PC-9 (cell line): ENCODE data around the gene NEIL3. TPM values are rescaled to one million over a fixed set of nuclear protein-coding genes. Genes with fewer than 3 reads are reported as not detected.

Experiments used
- BruUV-seq: library from RNA; stranded (reverse); fragments of 400-500 nt; replicated peaks from 2 replicates; lab custom pipeline; 2021; lab: Mats Ljungman, UMichigan
- CTCF ChIA-PET: fragments of 300-600 bp; sonication (Branson Sonifier 250); formaldehyde crosslinking; loops from one replicate; lab custom pipeline; 2022; ENCODE audit warnings: antibody characterized with exemption; lab: Charles Lee
- POLR2A ChIA-PET: fragments of 300-600 bp; sonication (Branson Sonifier 250); formaldehyde crosslinking; loops from one replicate; lab custom pipeline; 2022; ENCODE audit warnings: antibody characterized with exemption; ENCODE audit not compliant: unreplicated experiment; lab: Charles Lee
- DNase-seq, 2 experiments: peaks; one replicate each; pipeline versions ENCODE4 v3.0.0 to v3.0.0-alpha.2; 2015 to 2022; ENCODE audit warnings: mixed read lengths in 1 of 2
- H2AFZ ChIP-seq: fragments of 200-600 bp; sonication (generic); 2 replicates; pipeline ENCODE4 v1.8.1; 2017; ENCODE audit warnings: antibody characterized with exemption
- H3F3A ChIP-seq: fragments of 200-600 bp; sonication (generic); 2 replicates; pipeline ENCODE4 v1.8.1; 2017; ENCODE audit warnings: antibody characterized with exemption, mild to moderate bottlenecking, low read depth; ENCODE audit not compliant: insufficient read depth
- H3K27ac ChIP-seq: fragments of 200-600 bp; sonication (generic); 2 replicates; pipeline ENCODE4 v1.6.1; 2016; ENCODE audit warnings: mixed run types
- H3K27me3 ChIP-seq: fragments of 200-600 bp; sonication (generic); 2 replicates; pipeline ENCODE4 v1.6.1; 2016; ENCODE audit warnings: low read depth, mixed run types; ENCODE audit not compliant: insufficient read depth
- H3K36me3 ChIP-seq: fragments of 200-600 bp; sonication (generic); 2 replicates; pipeline ENCODE4 v1.6.1; 2016; ENCODE audit warnings: low read depth, mixed run types
- H3K4me1 ChIP-seq: fragments of 200-600 bp; sonication (generic); replicated peaks from 2 replicates; pipeline ENCODE4 v1.6.1; 2016; ENCODE audit warnings: mixed run types; ENCODE audit not compliant: insufficient read depth
- H3K4me2 ChIP-seq: fragments of 200-600 bp; sonication (generic); 2 replicates; pipeline ENCODE4 v1.6.1; 2017; ENCODE audit warnings: mixed run types
- H3K4me3 ChIP-seq: fragments of 200-600 bp; sonication (generic); 2 replicates; pipeline ENCODE4 v1.6.1; 2016; ENCODE audit warnings: mixed run types
- H3K79me2 ChIP-seq: fragments of 200-600 bp; sonication (generic); 2 replicates; pipeline ENCODE4 v1.6.1; 2017; ENCODE audit warnings: low read depth, mixed run types
- H3K9me2 ChIP-seq: fragments of 200-600 bp; sonication (generic); 2 replicates; pipeline ENCODE4 v1.8.1; 2017; ENCODE audit warnings: mild to moderate bottlenecking; ENCODE audit not compliant: insufficient read depth
- H3K9me3 ChIP-seq: fragments of 200-600 bp; sonication (generic); 2 replicates; pipeline ENCODE4 v1.8.1; 2016; ENCODE audit warnings: low read depth; ENCODE audit not compliant: insufficient read depth
- H4K20me1 ChIP-seq: fragments of 200-600 bp; sonication (generic); 2 replicates; pipeline ENCODE4 v1.8.1; 2017; ENCODE audit not compliant: insufficient read depth
- EZH2 ChIP-seq: fragments of 200-600 bp; sonication (generic); IDR thresholded peaks from 2 replicates; pipeline ENCODE4 v1.8.0; 2017; ENCODE audit warnings: antibody characterized with exemption, low read depth
- intact Hi-C: fragments of 100-400 bp; cut with micrococcal nuclease; formaldehyde crosslinking; loops from one replicate; pipeline ENCODE4 v1.10.0; 2022; ENCODE audit not compliant: unreplicated experiment
- total RNA-seq: library from RNA; stranded (reverse); gene quantifications from 2 replicates; pipeline ENCODE4 v1.2.3, GENCODE V29; 2021
- TF ChIP-seq, protein P1 (sequence below): fragments of 200-600 bp; sonication (generic); conservative IDR thresholded peaks from 2 replicates; pipeline ENCODE4 v1.6.1; 2017; ENCODE audit warnings: mixed run types, antibody characterized with exemption, mild to moderate bottlenecking, moderate library complexity

The NEIL3 gene
- total RNA-seq, 1 experiment from 2014 or later: 16.2 TPM

DNA sequence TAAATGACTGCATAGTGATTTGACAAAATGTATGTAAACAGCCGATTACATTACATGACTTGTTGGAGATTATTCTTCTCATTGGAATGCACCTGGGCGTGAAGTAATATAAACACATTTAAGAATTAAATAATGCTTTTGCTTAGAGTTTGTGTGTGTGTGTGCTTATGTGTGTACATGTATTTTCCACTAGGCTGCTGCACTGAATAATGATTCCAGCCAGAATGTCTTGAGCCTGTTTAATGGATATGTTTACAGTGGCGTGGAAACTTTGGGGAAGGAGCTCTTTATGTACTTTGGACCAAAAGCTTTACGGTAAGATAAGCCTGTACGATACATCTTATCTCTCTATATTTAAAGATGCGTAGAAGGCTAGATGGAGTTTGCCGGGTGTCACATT is 12.6 kb downstream of the NEIL3 start:
- Histone ChIP-seq H3K36me3 (no peaks in the 10 kb centered on the region), H3K9me2 (no peaks in the 10 kb centered on the region), H3K79me2 (0 out of 2 replicates have a peak, but pooled peaks cover 4% of the 10 kb centered on the region), H3K9me3 (no peaks in the 10 kb centered on the region), H3K4me1 (no peaks in the 10 kb centered on the region), H2AFZ (no peak overlapping the region), H3K4me2 (no peak overlapping the region), H3K27ac (no peak overlapping the region), H4K20me1 (no peaks in the 10 kb centered on the region), H3F3A (no peaks in the 10 kb centered on the region), H3K27me3 (no peaks in the 10 kb centered on the region), H3K4me3 (no peak overlapping the region)
- BruUV-seq: no TSS peak
- CTCF ChIA-PET: interaction anchor here (0.7 kb wide), 1 partner anchor 1246 kb away, joined by 3 read pairs; no protein-coding TSS in a partner anchor
- POLR2A ChIA-PET: interaction anchor here (0.8 kb wide), 1 partner anchor 13 kb away, joined by 17 read pairs; the partner anchor contains the start of gene NEIL3
- intact Hi-C loops: no loop called here
- DNase-seq: no peak
- no peak for TF ChIP-seq EZH2
- TF ChIP-seq, protein P1, sequence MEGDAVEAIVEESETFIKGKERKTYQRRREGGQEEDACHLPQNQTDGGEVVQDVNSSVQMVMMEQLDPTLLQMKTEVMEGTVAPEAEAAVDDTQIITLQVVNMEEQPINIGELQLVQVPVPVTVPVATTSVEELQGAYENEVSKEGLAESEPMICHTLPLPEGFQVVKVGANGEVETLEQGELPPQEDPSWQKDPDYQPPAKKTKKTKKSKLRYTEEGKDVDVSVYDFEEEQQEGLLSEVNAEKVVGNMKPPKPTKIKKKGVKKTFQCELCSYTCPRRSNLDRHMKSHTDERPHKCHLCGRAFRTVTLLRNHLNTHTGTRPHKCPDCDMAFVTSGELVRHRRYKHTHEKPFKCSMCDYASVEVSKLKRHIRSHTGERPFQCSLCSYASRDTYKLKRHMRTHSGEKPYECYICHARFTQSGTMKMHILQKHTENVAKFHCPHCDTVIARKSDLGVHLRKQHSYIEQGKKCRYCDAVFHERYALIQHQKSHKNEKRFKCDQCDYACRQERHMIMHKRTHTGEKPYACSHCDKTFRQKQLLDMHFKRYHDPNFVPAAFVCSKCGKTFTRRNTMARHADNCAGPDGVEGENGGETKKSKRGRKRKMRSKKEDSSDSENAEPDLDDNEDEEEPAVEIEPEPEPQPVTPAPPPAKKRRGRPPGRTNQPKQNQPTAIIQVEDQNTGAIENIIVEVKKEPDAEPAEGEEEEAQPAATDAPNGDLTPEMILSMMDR: no peak

DNA sequence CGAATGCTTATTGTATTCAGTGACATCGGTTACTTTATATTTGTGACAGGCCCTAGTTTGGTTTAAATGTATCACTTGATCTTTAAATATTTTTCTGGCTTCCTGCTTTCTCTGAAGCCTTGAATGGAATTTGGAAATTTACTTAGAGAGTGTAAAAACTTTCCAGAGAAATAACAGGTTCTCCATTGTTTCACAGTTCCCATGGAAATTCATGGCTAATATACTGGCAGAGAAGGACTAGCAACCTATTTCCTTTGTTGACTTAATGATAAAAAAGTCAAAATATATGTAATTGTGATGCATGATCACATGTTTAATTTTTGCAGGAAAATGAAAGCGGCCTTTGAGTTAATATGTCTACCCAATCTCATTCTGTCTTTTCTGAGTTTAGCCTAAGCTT is 13.2 kb downstream of the NEIL3 start:
- no peaks in the 10 kb centered on the region for H4K20me1 ChIP-seq
- H3K9me2 ChIP-seq: no peaks in the 10 kb centered on the region
- no peak overlapping the region for H3K4me3 ChIP-seq
- no peak for TF ChIP-seq EZH2
- TF ChIP-seq, protein P1: no peak
- ChIA-PET POLR2A (no interaction called here), CTCF (no interaction called here)
- intact Hi-C loops: no loop called here
- no peaks in the 10 kb centered on the region for H3K27me3 ChIP-seq
- H3K4me2 ChIP-seq: no peak overlapping the region
- H3K79me2 ChIP-seq: 0 out of 2 replicates have a peak, but pooled peaks cover 4% of the 10 kb centered on the region
- 0 out of 2 replicates have a peak, but pooled peaks cover under 1% of the 10 kb centered on the region for H3K36me3 ChIP-seq
- DNase-seq: no peak
- no peaks in the 10 kb centered on the region for H3K9me3 ChIP-seq
- H3F3A ChIP-seq: no peaks in the 10 kb centered on the region
- H2AFZ ChIP-seq: no peak overlapping the region
- no peaks in the 10 kb centered on the region for H3K4me1 ChIP-seq
- no TSS peak for BruUV-seq
- no peak overlapping the region for H3K27ac ChIP-seq

DNA sequence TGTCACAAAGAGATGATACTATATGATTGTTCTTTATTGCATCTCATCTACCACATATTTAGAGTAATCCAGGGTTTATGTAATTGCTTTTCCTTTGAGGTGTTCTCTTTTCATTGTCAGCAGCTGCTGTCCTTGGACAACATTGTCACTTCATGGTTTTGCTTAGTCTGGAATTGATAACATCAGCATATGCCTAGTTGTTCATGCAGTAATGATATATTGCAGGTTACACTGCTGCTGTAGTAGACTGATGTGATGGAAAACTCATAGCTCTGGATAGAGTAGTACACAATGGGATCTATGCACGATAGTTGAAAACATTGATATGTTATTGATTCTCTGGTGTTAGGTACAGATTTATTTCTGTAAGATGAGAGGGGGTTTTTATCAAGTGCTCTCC is 13.7 kb downstream of the NEIL3 start:
- Histone ChIP-seq H3F3A (no peaks in the 10 kb centered on the region), H3K27me3 (no peaks in the 10 kb centered on the region), H3K9me3 (no peaks in the 10 kb centered on the region), H3K79me2 (0 out of 2 replicates have a peak, but pooled peaks cover 4% of the 10 kb centered on the region), H3K4me3 (no peak overlapping the region), H3K36me3 (0 out of 2 replicates have a peak, but pooled peaks cover 3% of the 10 kb centered on the region), H3K27ac (no peak overlapping the region), H4K20me1 (no peaks in the 10 kb centered on the region), H3K9me2 (no peaks in the 10 kb centered on the region), H2AFZ (no peak overlapping the region), H3K4me2 (no peak overlapping the region), H3K4me1 (no peaks in the 10 kb centered on the region)
- no peak for DNase-seq
- TF ChIP-seq, protein P1: no peak
- TF ChIP-seq EZH2: no peak
- no TSS peak for BruUV-seq
- ChIA-PET POLR2A (no interaction called here), CTCF (no interaction called here)
- intact Hi-C loops: no loop called here
